GM23338 (cell line): ENCODE measurements around the gene MLKL. TPM values are rescaled to one million over a fixed set of nuclear protein-coding genes. Genes with fewer than 3 reads are reported as not detected.
A peak's percentile ranks its signal among the peaks of the same experiment; 100 is the strongest.

ENCODE experiments used
- ATAC-seq: fragments of 200-7000 bp; cut with Tn5 transposase; 3 replicates; pipeline ENCODE4 v1.9.1; 2020
- DNase-seq: peaks from one replicate; pipeline ENCODE4 v3.0.0-alpha.2; 2015; ENCODE audit warnings: low spot score
- H2AFZ ChIP-seq: fragments of 200-600 bp; sonication (generic); 2 replicates; pipeline ENCODE4 v1.8.0; 2016; ENCODE audit warnings: antibody characterized with exemption, mild to moderate bottlenecking, moderate library complexity
- H3F3A ChIP-seq: fragments of 200-600 bp; sonication (generic); replicated peaks from 2 replicates; pipeline ENCODE4 v1.8.0; 2017; ENCODE audit warnings: antibody characterized with exemption, mixed run types, low read depth
- H3K27ac ChIP-seq: fragments of 200-600 bp; sonication (generic); 2 replicates; pipeline ENCODE4 v1.6.1; 2016; ENCODE audit warnings: low read depth
- H3K27me3 ChIP-seq: fragments of 200-600 bp; sonication (generic); 2 replicates; pipeline ENCODE4 v1.8.0; 2016; ENCODE audit warnings: mild to moderate bottlenecking, mixed run types, moderate library complexity; ENCODE audit not compliant: insufficient read depth
- H3K36me3 ChIP-seq: fragments of 200-600 bp; sonication (generic); 2 replicates; pipeline ENCODE4 v1.8.0; 2016; ENCODE audit warnings: mild to moderate bottlenecking; ENCODE audit not compliant: insufficient read depth
- H3K4me1 ChIP-seq: fragments of 200-600 bp; sonication (generic); 2 replicates; pipeline ENCODE4 v1.8.0; 2016; ENCODE audit warnings: mild to moderate bottlenecking, moderate library complexity; ENCODE audit not compliant: insufficient read depth
- H3K4me2 ChIP-seq: fragments of 200-600 bp; sonication (generic); 2 replicates; pipeline ENCODE4 v1.7.1; 2017; ENCODE audit warnings: mixed run types
- H3K4me3 ChIP-seq: fragments of 200-600 bp; sonication (generic); 2 replicates; pipeline ENCODE4 v1.6.1; 2016; ENCODE audit warnings: mixed run types
- H3K79me2 ChIP-seq: fragments of 200-600 bp; sonication (generic); replicated peaks from 2 replicates; pipeline ENCODE4 v1.8.0; 2017; ENCODE audit warnings: mild to moderate bottlenecking; ENCODE audit not compliant: insufficient read depth
- H3K9me2 ChIP-seq: fragments of 200-600 bp; sonication (generic); 2 replicates; pipeline ENCODE4 v1.8.0; 2017; ENCODE audit not compliant: insufficient read depth
- H4K20me1 ChIP-seq: fragments of 200-600 bp; sonication (generic); replicated peaks from 2 replicates; pipeline ENCODE4 v1.8.0; 2017; ENCODE audit warnings: mild to moderate bottlenecking; ENCODE audit not compliant: insufficient read depth
- H3K27ac Mint-ChIP-seq: 2 replicates; pipeline ENCODE4 v1.8.0; 2020; ENCODE audit warnings: inconsistent platforms, mild to moderate bottlenecking, moderate library complexity, mixed read lengths
- H3K27me3 Mint-ChIP-seq: 3 replicates; pipeline ENCODE4 v1.8.0; 2022; ENCODE audit warnings: low read depth, mild to moderate bottlenecking, moderate library complexity, mixed read lengths, inconsistent platforms; ENCODE audit not compliant: insufficient read depth, poor library complexity
- H3K36me3 Mint-ChIP-seq: 3 replicates; pipeline ENCODE4 v1.8.0; 2021; ENCODE audit warnings: low read depth, mild to moderate bottlenecking, inconsistent platforms, moderate library complexity, mixed read lengths
- H3K4me1 Mint-ChIP-seq: 3 replicates; pipeline ENCODE4 v1.8.0; 2020; ENCODE audit warnings: mild to moderate bottlenecking, inconsistent platforms, mixed read lengths
- H3K4me3 Mint-ChIP-seq: 3 replicates; pipeline ENCODE4 v1.8.0; 2021; ENCODE audit warnings: moderate library complexity, mild to moderate bottlenecking, inconsistent platforms, mixed read lengths
- H3K9me3 Mint-ChIP-seq: 3 replicates; pipeline ENCODE4 v1.8.0; 2020; ENCODE audit warnings: moderate library complexity, mild to moderate bottlenecking, inconsistent platforms, mixed read lengths
- CREB1 ChIP-seq: fragments of 250-450 bp; sonication (Bioruptor Pico); IDR thresholded peaks from 2 replicates; pipeline ENCODE4 v1.5.0; 2020; ENCODE audit warnings: low read depth, mild to moderate bottlenecking, moderate library complexity
- CTCF ChIP-seq, 2 experiments: fragments of 200-600 bp in 1 of 2; sonication (generic) in 1 of 2; conservative IDR thresholded peaks; 2 replicates each; pipeline versions ENCODE4 v1.5.1 to v1.6.1; 2016 to 2017; ENCODE audit warnings: antibody characterized with exemption in 2 of 2, low read depth in 2 of 2, mild to moderate bottlenecking in 2 of 2, moderate library complexity in 1 of 2
- EZH2phosphoT487 ChIP-seq: fragments of 200-600 bp; sonication (generic); IDR thresholded peaks from one replicate; pipeline ENCODE4 v1.8.1; 2018; ENCODE audit warnings: antibody characterized with exemption; ENCODE audit not compliant: unreplicated experiment
- JUNB ChIP-seq: IDR thresholded peaks from one replicate; pipeline ENCODE4 v1.6.1; 2016; ENCODE audit warnings: antibody characterized with exemption; ENCODE audit not compliant: unreplicated experiment
- NANOG ChIP-seq: IDR thresholded peaks from 2 replicates; pipeline ENCODE4 v1.6.1; 2016; ENCODE audit warnings: antibody characterized with exemption, borderline replicate concordance
- POLR2AphosphoS5 ChIP-seq: IDR thresholded peaks from 2 replicates; pipeline ENCODE4 v1.6.1; 2016; ENCODE audit warnings: antibody characterized with exemption, low read depth
- ZNF114 ChIP-seq: fragments of 250-450 bp; sonication (Bioruptor Pico); IDR thresholded peaks from 2 replicates; pipeline ENCODE4 v1.5.0; 2020; ENCODE audit warnings: mild to moderate bottlenecking, moderate library complexity
- ZNF462 ChIP-seq: fragments of 250-450 bp; sonication (Bioruptor Pico); IDR thresholded peaks from 2 replicates; pipeline ENCODE4 v1.5.0; 2020; ENCODE audit warnings: mild to moderate bottlenecking, moderate library complexity
- polyA plus RNA-seq: library from polyadenylated mRNA; unstranded; fragments of >200 nt; fragmentation: Nextera tagmentation; extraction: Ambion mirVana; gene quantifications from 2 replicates; pipeline ENCODE4 v1.2.1, GENCODE V29; 2016
- total RNA-seq: library from RNA; depleted of rRNA; stranded (reverse); fragments of >200 nt; shearing (Covaris generic); gene quantifications from 2 replicates; pipeline ENCODE4 v1.2.3, GENCODE V29; 2014

MLKL gene
- total and polyA plus RNA-seq, 2 experiments from 2014 or later, result 5.1 to 9.7 TPM

DNA sequence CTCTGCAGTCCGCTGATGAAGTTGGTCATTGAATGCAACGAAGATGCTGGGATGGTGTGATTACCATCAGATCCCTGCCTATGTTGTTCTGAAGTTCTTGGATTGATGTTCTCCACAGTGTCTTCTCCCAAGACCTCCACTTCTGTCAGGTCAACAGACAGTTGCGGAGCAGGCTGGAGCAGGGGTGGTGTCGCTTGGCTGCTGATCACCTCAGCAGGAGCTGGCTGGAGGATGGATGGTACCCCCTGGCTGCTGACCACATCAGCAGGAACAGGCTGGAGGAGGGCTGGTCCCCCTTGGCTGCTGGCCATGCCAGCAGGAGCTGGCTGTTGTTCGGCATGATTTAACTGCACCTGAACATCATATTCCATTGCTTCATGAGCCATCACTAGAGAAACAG lies 39.6 kb downstream of the MLKL start (continued):
- TF ChIP-seq ZNF462 (CRISPR knock-in tag), result no peak
- TF ChIP-seq CREB1 (CRISPR knock-in tag), result no peak
- no peak for TF ChIP-seq JUNB
- no peak for TF ChIP-seq CTCF (conservative IDR thresholded peaks at IDR 0.05; ENCODE audit: low read depth in 2 of 2)
- TF ChIP-seq ZNF114 (CRISPR knock-in tag), result no peak

- H3K4me3 ChIP-seq, result no peak overlapping the region
- 0 out of 2 replicates have a peak, but pooled peaks cover 1% of the 10 kb centered on the region for H3K4me1 ChIP-seq
- H3K27me3 ChIP-seq, result no peaks in the 10 kb centered on the region
- H2AFZ ChIP-seq, result no peak overlapping the region
- no peak overlapping the region for H3K27ac ChIP-seq
- Mint-ChIP-seq H3K9me3 (no peaks in the 10 kb centered on the region; the same call in 2 of the 3 replicates), H3K36me3 (peaks cover 95% of the 10 kb centered on the region), H3K4me1 (peaks cover 20% of the 10 kb centered on the region), H3K4me3 (no peak overlapping the region; the same call in 2 of the 3 replicates), H3K27me3 (peaks cover 14% of the 10 kb centered on the region), H3K27ac (no peak overlapping the region)
- H4K20me1 ChIP-seq, result peaks cover 87% of the 10 kb centered on the region
- no peaks in the 10 kb centered on the region for H3K9me2 ChIP-seq
- DNase-seq (no peak), ATAC-seq (no peak)
- peaks cover 100% of the 10 kb centered on the region for H3K79me2 ChIP-seq
- H3K36me3 ChIP-seq, result peaks cover 80% of the 10 kb centered on the region
- peaks cover 21% of the 10 kb centered on the region for H3F3A ChIP-seq
- peak overlapping the region; percentile 51; the same call in 1 of the 2 replicates for H3K4me2 ChIP-seq
- TF ChIP-seq ZNF114 (CRISPR knock-in tag) (no peak), EZH2phosphoT487 (no peak), POLR2AphosphoS5 (no peak), NANOG (no peak), ZNF462 (CRISPR knock-in tag) (no peak), CREB1 (CRISPR knock-in tag) (no peak)
These were observed 40.3 kb downstream of the MLKL start for GRCh38 chr16:74660383-74660782.
